Osteoblast (primary cell): ENCODE results near the gene RBM10. TPM values are rescaled to one million over a fixed set of nuclear protein-coding genes. Genes with fewer than 3 reads are reported as not detected.

Source experiments
- DNase-seq: peaks from one replicate; pipeline ENCODE4 v3.0.0; 2011; ENCODE audit warnings: low spot score, mixed read lengths; ENCODE audit not compliant: insufficient read length; ENCODE audit errors: missing footprints
- H2AFZ ChIP-seq: 2 replicates; pipeline ENCODE4 v1.6.0; 2011; ENCODE audit warnings: mild to moderate bottlenecking, low read length
- H3K27ac ChIP-seq: 2 replicates; pipeline ENCODE4 v1.5.1; 2011; ENCODE audit warnings: mild to moderate bottlenecking, low read depth, low read length, moderate library complexity
- H3K27me3 ChIP-seq: 2 replicates; pipeline ENCODE4 v1.6.0; 2012; ENCODE audit warnings: mild to moderate bottlenecking, control low read depth, inconsistent platforms, low read length, moderate library complexity; ENCODE audit not compliant: insufficient read depth
- H3K36me3 ChIP-seq: 2 replicates; pipeline ENCODE4 v1.5.1; 2011; ENCODE audit warnings: mild to moderate bottlenecking, low read length, control low read depth, moderate library complexity; ENCODE audit not compliant: insufficient read depth
- H3K4me1 ChIP-seq: 2 replicates; pipeline ENCODE4 v1.5.1; 2011; ENCODE audit warnings: mild to moderate bottlenecking, low read length, control low read depth, moderate library complexity; ENCODE audit not compliant: insufficient read depth
- H3K4me2 ChIP-seq: 2 replicates; pipeline ENCODE4 v1.6.0; 2011; ENCODE audit warnings: mild to moderate bottlenecking, low read length; ENCODE audit not compliant: insufficient read depth
- H3K4me3 ChIP-seq: fragments of 200-600 bp; sonication (generic); 3 replicates; pipeline ENCODE4 v1.5.1; 2012; ENCODE audit warnings: mild to moderate bottlenecking, low read length, inconsistent platforms; ENCODE audit not compliant: insufficient read depth
- H3K79me2 ChIP-seq: 2 replicates; pipeline ENCODE4 v1.6.0; 2012; ENCODE audit warnings: mild to moderate bottlenecking, low read length, control low read depth, inconsistent platforms; ENCODE audit not compliant: insufficient read depth
- H3K9me3 ChIP-seq: 2 replicates; pipeline ENCODE4 v1.5.1; 2011; ENCODE audit warnings: low read depth, low read length, control low read depth
- H4K20me1 ChIP-seq: 2 replicates; pipeline ENCODE4 v1.6.0; 2012; ENCODE audit warnings: mild to moderate bottlenecking, low read length, control low read depth; ENCODE audit not compliant: insufficient read depth
- total RNA-seq: library from RNA; depleted of rRNA; stranded (reverse); fragments of >200 nt; gene quantifications from 2 replicates; pipeline ENCODE4 v1.2.3, GENCODE V29; 2012
- TF ChIP-seq, protein P1 (sequence below): IDR thresholded peaks from 2 replicates; pipeline ENCODE4 v1.5.1; 2011; ENCODE audit warnings: mild to moderate bottlenecking, low read depth, low read length, moderate library complexity; ENCODE audit errors: extremely low read depth

RBM10 gene
- total RNA-seq, 1 donor = 32.9 TPM

DNA sequence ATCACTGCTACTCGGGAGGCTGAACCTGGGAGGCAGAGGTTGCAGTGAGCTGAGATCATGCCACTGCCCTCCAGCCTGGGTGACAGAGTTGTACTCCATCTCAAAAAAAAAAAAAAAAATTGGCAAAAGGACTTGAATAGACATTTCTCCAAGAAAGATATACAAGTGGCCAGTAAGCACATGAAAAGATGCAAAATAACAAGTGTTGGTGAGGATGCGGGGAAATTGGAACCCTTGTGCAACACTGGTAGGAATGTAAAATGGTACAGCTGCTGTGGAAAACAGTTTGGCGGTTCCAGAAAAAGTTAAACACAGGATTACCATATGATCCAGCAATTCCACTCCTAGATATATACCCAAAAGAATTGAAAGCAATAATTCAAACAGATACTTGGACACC is 19.4 kb downstream of the RBM10 start:
- Histone ChIP-seq H3K9me3 (no peaks in the 10 kb centered on the region), H4K20me1 (peaks cover 10% of the 10 kb centered on the region), H3K27ac (no peak overlapping the region), H2AFZ (no peak overlapping the region), H3K79me2 (peaks cover 72% of the 10 kb centered on the region), H3K4me1 (no peaks in the 10 kb centered on the region), H3K4me3 (no peak overlapping the region), H3K36me3 (peaks cover 4% of the 10 kb centered on the region), H3K4me2 (no peak overlapping the region), H3K27me3 (peaks cover 6% of the 10 kb centered on the region)
- TF ChIP-seq, protein P1, sequence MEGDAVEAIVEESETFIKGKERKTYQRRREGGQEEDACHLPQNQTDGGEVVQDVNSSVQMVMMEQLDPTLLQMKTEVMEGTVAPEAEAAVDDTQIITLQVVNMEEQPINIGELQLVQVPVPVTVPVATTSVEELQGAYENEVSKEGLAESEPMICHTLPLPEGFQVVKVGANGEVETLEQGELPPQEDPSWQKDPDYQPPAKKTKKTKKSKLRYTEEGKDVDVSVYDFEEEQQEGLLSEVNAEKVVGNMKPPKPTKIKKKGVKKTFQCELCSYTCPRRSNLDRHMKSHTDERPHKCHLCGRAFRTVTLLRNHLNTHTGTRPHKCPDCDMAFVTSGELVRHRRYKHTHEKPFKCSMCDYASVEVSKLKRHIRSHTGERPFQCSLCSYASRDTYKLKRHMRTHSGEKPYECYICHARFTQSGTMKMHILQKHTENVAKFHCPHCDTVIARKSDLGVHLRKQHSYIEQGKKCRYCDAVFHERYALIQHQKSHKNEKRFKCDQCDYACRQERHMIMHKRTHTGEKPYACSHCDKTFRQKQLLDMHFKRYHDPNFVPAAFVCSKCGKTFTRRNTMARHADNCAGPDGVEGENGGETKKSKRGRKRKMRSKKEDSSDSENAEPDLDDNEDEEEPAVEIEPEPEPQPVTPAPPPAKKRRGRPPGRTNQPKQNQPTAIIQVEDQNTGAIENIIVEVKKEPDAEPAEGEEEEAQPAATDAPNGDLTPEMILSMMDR = no peak
- DNase-seq = no peak

- no peak overlapping the region for H2AFZ ChIP-seq
- H3K4me1 ChIP-seq = no peaks in the 10 kb centered on the region
- no peaks in the 10 kb centered on the region for H3K9me3 ChIP-seq
- no peak overlapping the region for H3K4me2 ChIP-seq
- no peak overlapping the region for H3K27ac ChIP-seq
- H3K27me3 ChIP-seq = peaks cover 2% of the 10 kb centered on the region
- TF ChIP-seq, protein P1 = no peak
- no peak overlapping the region for H3K4me3 ChIP-seq
- H3K36me3 ChIP-seq = peaks cover 5% of the 10 kb centered on the region
- DNase-seq = no peak
- peaks cover 61% of the 10 kb centered on the region for H3K79me2 ChIP-seq
- peaks cover 16% of the 10 kb centered on the region for H4K20me1 ChIP-seq
These were observed 21.1 kb downstream of the RBM10 start for GRCh38 chrX:47166126-47166525.

DNA sequence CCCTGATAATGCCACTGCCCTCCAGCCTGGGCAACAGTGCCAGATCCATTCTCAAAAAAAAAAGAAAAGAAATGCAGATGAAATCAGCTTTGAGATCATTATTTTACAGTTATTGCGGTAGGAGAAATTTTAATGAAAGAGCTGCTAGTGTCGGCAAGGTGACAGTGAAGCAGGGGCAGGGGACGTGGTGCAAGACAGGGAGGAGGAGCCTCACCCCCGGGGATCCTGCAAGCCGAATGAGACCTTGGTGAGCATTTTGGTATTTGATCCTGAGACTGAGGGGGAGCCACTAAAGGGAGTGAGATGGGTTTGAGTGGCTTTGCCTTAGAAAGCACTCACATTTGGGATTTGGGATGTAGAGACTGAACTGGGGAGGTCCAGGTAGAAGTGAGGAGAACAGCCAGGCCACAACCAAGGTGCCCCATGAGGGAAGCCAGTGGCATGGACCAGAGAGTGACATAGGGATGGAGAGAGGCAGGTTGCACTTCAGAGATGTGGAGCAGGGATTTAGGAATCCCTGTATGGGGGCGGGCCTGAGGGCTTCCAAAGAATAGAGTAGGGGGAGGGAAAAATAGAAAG is 23.6 kb downstream of the RBM10 start:
- no peak overlapping the region for H3K4me2 ChIP-seq
- no peak overlapping the region for H3K27ac ChIP-seq
- H3K4me1 ChIP-seq = no peaks in the 10 kb centered on the region
- H2AFZ ChIP-seq = no peak overlapping the region
- peaks cover 21% of the 10 kb centered on the region for H4K20me1 ChIP-seq
- H3K4me3 ChIP-seq = no peak overlapping the region
- TF ChIP-seq, protein P1 = no peak
- H3K36me3 ChIP-seq = peaks cover 21% of the 10 kb centered on the region
- peaks cover 5% of the 10 kb centered on the region for H3K27me3 ChIP-seq
- H3K79me2 ChIP-seq = peaks cover 49% of the 10 kb centered on the region
- DNase-seq = peak; percentile 78
- H3K9me3 ChIP-seq = no peaks in the 10 kb centered on the region

- Histone ChIP-seq H3K27me3 (peaks cover 5% of the 10 kb centered on the region), H3K36me3 (peaks cover 23% of the 10 kb centered on the region), H2AFZ (no peak overlapping the region), H3K4me1 (no peaks in the 10 kb centered on the region), H4K20me1 (peaks cover 21% of the 10 kb centered on the region), H3K9me3 (no peaks in the 10 kb centered on the region), H3K27ac (no peak overlapping the region), H3K79me2 (peaks cover 45% of the 10 kb centered on the region), H3K4me3 (no peak overlapping the region), H3K4me2 (no peak overlapping the region)
- TF ChIP-seq, protein P1 = no peak
- DNase-seq = no peak
These were observed 24.3 kb downstream of the RBM10 start for GRCh38 chrX:47169273-47169672.
